Liver (tissue), 9 donors: Measurements from ENCODE around the gene SLC25A26. TPM values are rescaled to one million over a fixed set of nuclear protein-coding genes. Genes with fewer than 3 reads are reported as not detected.

Source experiments
- DNase-seq: peaks from one replicate; pipeline ENCODE4 v3.0.0-alpha.2; 2017; ENCODE audit warnings: low spot score
- H3K27ac ChIP-seq, 2 donors: one replicate each; pipeline ENCODE4 v1.7.0; 2013; ENCODE audit warnings: inconsistent platforms in 2 of 2, low read length in 2 of 2, control low read depth in 1 of 2, low read depth in 1 of 2, mild to moderate bottlenecking in 1 of 2
- H3K27me3 ChIP-seq, 4 donors: one replicate each; pipeline versions ENCODE4 v1.6.1 to v1.7.0; 2013; ENCODE audit warnings: low read length in 3 of 4, inconsistent platforms in 1 of 4, mild to moderate bottlenecking in 1 of 4, moderate library complexity in 1 of 4; ENCODE audit not compliant: control insufficient read depth in 4 of 4, insufficient read depth in 4 of 4
- H3K36me3 ChIP-seq, 4 donors: one replicate each; pipeline versions ENCODE4 v1.6.1 to v1.7.0; 2013; ENCODE audit warnings: low read length in 3 of 4, mild to moderate bottlenecking in 3 of 4, low read depth in 1 of 4, moderate library complexity in 1 of 4; ENCODE audit not compliant: control insufficient read depth in 4 of 4, insufficient read depth in 3 of 4
- H3K4me1 ChIP-seq, 4 donors: one replicate each; pipeline versions ENCODE4 v1.6.1 to v1.7.0; 2013; ENCODE audit warnings: low read length in 3 of 4, mild to moderate bottlenecking in 3 of 4, moderate library complexity in 1 of 4; ENCODE audit not compliant: control insufficient read depth in 4 of 4, insufficient read depth in 4 of 4
- H3K4me3 ChIP-seq, 3 donors: one replicate each; pipeline versions ENCODE4 v1.6.1 to v1.7.0; 2013; ENCODE audit warnings: low read length in 3 of 3, control low read depth in 1 of 3, low read depth in 1 of 3, mild to moderate bottlenecking in 1 of 3
- H3K9ac ChIP-seq, 2 donors: one replicate each; pipeline ENCODE4 v1.7.0; 2013; ENCODE audit warnings: low read length in 2 of 2, mild to moderate bottlenecking in 2 of 2, moderate library complexity in 2 of 2, control low read depth in 1 of 2, low read depth in 1 of 2
- H3K9me3 ChIP-seq, 4 donors: one replicate each; pipeline versions ENCODE4 v1.6.1 to v1.7.0; 2013; ENCODE audit warnings: low read length in 3 of 4; ENCODE audit not compliant: control insufficient read depth in 4 of 4
- CTCF ChIP-seq: fragments of 150-350 bp; IDR thresholded peaks from 2 replicates; pipeline ENCODE4 v1.5.1; 2017; ENCODE audit warnings: improper control_type of control experiment, low read depth, low read length; ENCODE audit not compliant: missing input control
- EGR1 ChIP-seq, 2 donors: IDR thresholded peaks; 2 replicates each; pipeline ENCODE4 v1.6.1; 2016 to 2018; ENCODE audit warnings: antibody characterized with exemption in 2 of 2, low read depth in 2 of 2
- FOXA1 ChIP-seq: IDR thresholded peaks from 2 replicates; pipeline ENCODE4 v1.6.1; 2016; ENCODE audit warnings: antibody characterized with exemption
- FOXA2 ChIP-seq: IDR thresholded peaks from 2 replicates; pipeline ENCODE4 v1.6.1; 2016; ENCODE audit warnings: antibody characterized with exemption
- GABPA ChIP-seq, 2 donors: IDR thresholded peaks in 1 of 2; conservative IDR thresholded peaks in 1 of 2; 2 replicates each; pipeline ENCODE4 v1.6.1; 2016; ENCODE audit warnings: antibody characterized with exemption in 2 of 2, mild to moderate bottlenecking in 1 of 2, moderate library complexity in 1 of 2
- HNF4A ChIP-seq, 2 donors: conservative IDR thresholded peaks; 2 replicates each; pipeline ENCODE4 v1.6.1; 2016; ENCODE audit warnings: antibody characterized with exemption in 2 of 2, mild to moderate bottlenecking in 2 of 2
- HNF4G ChIP-seq: IDR thresholded peaks from 2 replicates; pipeline ENCODE4 v1.6.1; 2016; ENCODE audit warnings: antibody characterized with exemption
- JUND ChIP-seq, 2 donors: IDR thresholded peaks; 2 replicates each; pipeline ENCODE4 v1.6.1; 2016; ENCODE audit warnings: antibody characterized with exemption in 2 of 2
- NR2F2 ChIP-seq: IDR thresholded peaks from 2 replicates; pipeline ENCODE4 v1.6.1; 2016; ENCODE audit warnings: antibody characterized with exemption
- RAD21 ChIP-seq, 2 donors: IDR thresholded peaks; 2 replicates each; pipeline ENCODE4 v1.6.1; 2016; ENCODE audit warnings: antibody characterized with exemption in 2 of 2, mild to moderate bottlenecking in 2 of 2
- REST ChIP-seq: IDR thresholded peaks from 2 replicates; pipeline ENCODE4 v1.6.1; 2016; ENCODE audit warnings: antibody characterized with exemption, mild to moderate bottlenecking
- RXRA ChIP-seq, 2 donors: IDR thresholded peaks; 2 replicates each; pipeline ENCODE4 v1.6.1; 2017 to 2018; ENCODE audit warnings: antibody characterized with exemption in 2 of 2, mild to moderate bottlenecking in 1 of 2
- SP1 ChIP-seq: IDR thresholded peaks from 2 replicates; pipeline ENCODE4 v1.6.1; 2018; ENCODE audit warnings: antibody characterized with exemption, mild to moderate bottlenecking
- YY1 ChIP-seq: IDR thresholded peaks from 2 replicates; pipeline ENCODE4 v1.6.1; 2016; ENCODE audit warnings: antibody characterized with exemption, mild to moderate bottlenecking
- WGBS: extraction: QIAGEN DNeasy Blood & Tissue Kit; methylation state at CpG from one replicate; pipeline ENCODE4 v1.1.7; 2013; 5-methylcytosine and 5-hydroxymethylcytosine counted together
- polyA plus RNA-seq, 2 donors: library from polyadenylated mRNA; stranded (reverse) in 1 of 2; unstranded in 1 of 2; fragments of 200-250 nt in 1 of 2; fragments of >200 nt in 1 of 2; fragmentation: Nextera tagmentation in 1 of 2; extraction: Ambion mirVana in 1 of 2; gene quantifications; one replicate each; pipeline versions ENCODE4 v1.2.1 to v1.2.3, GENCODE V29; 2013 to 2015
- total RNA-seq, 2 donors: library from RNA; depleted of rRNA; stranded (reverse); fragments of >200 nt; gene quantifications; one replicate each; pipeline ENCODE4 v1.2.3, GENCODE V29; 2014
- TF ChIP-seq, protein P1 (sequence below): IDR thresholded peaks from 2 replicates; pipeline ENCODE4 v1.6.1; 2016; ENCODE audit warnings: antibody characterized with exemption
- donor health status: healthy.
- donor health status: healthy.
- donor health status: healthy.
- donor health status: healthy.
- donor health status: healthy.

The SLC25A26 gene
- total and polyA plus RNA-seq, 4 donors = 9.9 to 21.6 (median 12.8) TPM

DNA sequence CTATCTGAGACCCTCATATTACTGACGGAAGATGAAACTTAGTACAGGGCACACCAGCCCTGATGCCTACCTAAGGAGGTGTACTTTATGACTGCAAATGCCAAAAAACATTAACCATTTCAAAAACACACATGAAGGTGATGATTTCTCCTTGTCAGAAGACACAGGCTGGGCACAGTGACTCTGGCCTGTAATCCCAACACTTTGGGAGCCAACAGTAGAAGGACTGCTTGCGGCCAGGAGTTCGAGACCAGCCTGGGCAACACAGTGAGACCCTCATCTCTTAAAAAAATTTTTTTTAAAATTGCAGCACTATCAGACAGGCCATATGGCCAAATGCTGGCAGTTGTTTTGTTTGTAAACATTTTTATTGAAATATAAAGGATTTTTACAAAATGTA is 206.6 kb downstream of the SLC25A26 start:
- Histone ChIP-seq H3K9me3 (no peaks in the 10 kb centered on the region), H3K27me3 (no peaks in the 10 kb centered on the region), H3K36me3 (no peaks in the 10 kb centered on the region), H3K4me1 (peaks cover 6 to 34% (median 21%) of the 10 kb centered on the region in 4 donors), H3K27ac (no peak overlapping the region), H3K4me3 (no peak overlapping the region), H3K9ac (no peak overlapping the region)
- TF ChIP-seq, protein P1, sequence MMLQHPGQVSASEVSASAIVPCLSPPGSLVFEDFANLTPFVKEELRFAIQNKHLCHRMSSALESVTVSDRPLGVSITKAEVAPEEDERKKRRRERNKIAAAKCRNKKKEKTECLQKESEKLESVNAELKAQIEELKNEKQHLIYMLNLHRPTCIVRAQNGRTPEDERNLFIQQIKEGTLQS = no peak
- TF ChIP-seq RAD21 (IDR thresholded peaks at IDR 0.05) (no peak), GABPA (IDR thresholded peaks at IDR 0.05 in 1 of 2, conservative IDR thresholded peaks at IDR 0.05 in 1 of 2) (no peak), HNF4A (conservative IDR thresholded peaks at IDR 0.05) (no peak), CTCF (no peak), JUND (IDR thresholded peaks at IDR 0.05) (no peak), SP1 (no peak), EGR1 (IDR thresholded peaks at IDR 0.05; ENCODE audit: low read depth in 2 of 2) (no peak)
- no peak for DNase-seq
- WGBS = 97% methylated on average over 3 of the region's 3 CpGs

- Histone ChIP-seq H3K36me3 (peaks cover 0 to 2% (median 0%) of the 10 kb centered on the region in 4 donors), H3K4me3 (no peak overlapping the region), H3K9ac (no peak overlapping the region), H3K27ac (peak overlapping the region; percentile 59 to 91), H3K27me3 (no peaks in the 10 kb centered on the region), H3K9me3 (no peaks in the 10 kb centered on the region), H3K4me1 (peaks cover 6 to 35% (median 21%) of the 10 kb centered on the region in 4 donors)
- no peak for TF ChIP-seq REST
- TF ChIP-seq HNF4A (conservative IDR thresholded peaks at IDR 0.05) = no peak
- TF ChIP-seq NR2F2 = no peak
- TF ChIP-seq, protein P1 = no peak
- no peak for TF ChIP-seq JUND (IDR thresholded peaks at IDR 0.05)
- TF ChIP-seq HNF4G = no peak
- TF ChIP-seq FOXA2 = no peak
- no peak for TF ChIP-seq RAD21 (IDR thresholded peaks at IDR 0.05)
- no peak for TF ChIP-seq EGR1 (IDR thresholded peaks at IDR 0.05; ENCODE audit: low read depth in 2 of 2)
- TF ChIP-seq GABPA (IDR thresholded peaks at IDR 0.05 in 1 of 2, conservative IDR thresholded peaks at IDR 0.05 in 1 of 2) = no peak
- no peak for TF ChIP-seq CTCF
- TF ChIP-seq FOXA1 = no peak
- TF ChIP-seq YY1 = no peak
- no peak for TF ChIP-seq RXRA (IDR thresholded peaks at IDR 0.05)
- TF ChIP-seq SP1 = no peak
- DNase-seq = no peak
- 72% methylated on average over 5 of the region's 5 CpGs for WGBS
These were observed 207.2 kb downstream of the SLC25A26 start for GRCh38 chr3:66427951-66428474.
